HG03108 (cell line): ENCODE data around the gene SYNRG.

Experiments used
- ATAC-seq: cut with Tn5 transposase; IDR thresholded peaks from one replicate; pipeline ENCODE4 v1.9.1; 2021; ENCODE audit warnings: moderate library complexity; ENCODE audit not compliant: unreplicated experiment

Gene SYNRG

DNA sequence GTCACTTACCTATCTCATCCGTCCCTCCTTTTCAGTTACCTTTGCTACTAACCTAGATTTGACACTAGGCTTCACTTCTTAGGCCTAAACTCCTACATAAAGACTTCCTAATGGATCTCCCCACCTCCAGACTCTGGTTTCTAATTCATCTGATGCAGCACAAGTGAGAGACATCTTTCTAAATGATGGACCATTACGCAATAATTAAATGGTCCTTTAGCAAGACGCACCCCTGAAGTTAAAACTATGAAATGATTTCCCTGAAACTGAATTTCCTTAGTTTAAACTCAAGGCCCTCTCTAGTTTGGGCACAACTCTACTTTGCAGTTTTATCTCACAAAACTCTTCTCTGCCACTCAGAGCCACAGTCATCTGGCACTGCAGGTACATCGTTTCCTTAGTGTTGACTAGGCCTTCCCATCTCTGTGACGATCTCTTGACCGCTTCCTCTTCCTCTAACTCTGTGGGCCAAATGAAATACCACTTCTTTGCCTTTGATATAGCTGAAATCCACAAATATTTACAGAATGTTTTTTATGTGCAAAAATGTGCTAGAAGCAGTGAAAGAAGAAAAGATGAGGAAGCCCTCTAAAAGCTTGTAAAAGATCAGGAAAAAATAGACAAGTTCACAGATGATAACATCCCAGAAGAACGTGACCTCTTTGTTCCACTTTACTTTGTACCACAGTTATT, 3.3 kb downstream of the SYNRG start:
- no peak for ATAC-seq

DNA sequence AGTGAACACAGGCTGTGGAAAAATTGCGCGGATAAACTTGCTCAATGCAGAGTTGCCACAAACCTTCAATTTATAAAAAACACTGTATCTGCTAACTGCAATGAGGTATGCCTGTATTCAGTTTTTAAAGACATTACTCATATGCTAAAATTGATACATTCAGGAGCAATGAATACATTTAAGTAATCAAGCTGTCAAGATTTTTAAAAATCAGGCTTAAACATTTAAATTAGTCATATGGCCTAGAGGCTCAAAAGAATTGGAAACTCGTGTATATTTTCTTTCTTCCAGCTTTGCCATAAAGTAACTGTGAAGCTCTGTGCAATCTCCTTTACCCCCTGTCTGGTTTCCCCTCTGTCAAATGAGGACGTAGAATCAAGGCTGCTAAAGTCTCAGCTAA, 4.1 kb downstream of the SYNRG start:
- ATAC-seq = no peak

DNA sequence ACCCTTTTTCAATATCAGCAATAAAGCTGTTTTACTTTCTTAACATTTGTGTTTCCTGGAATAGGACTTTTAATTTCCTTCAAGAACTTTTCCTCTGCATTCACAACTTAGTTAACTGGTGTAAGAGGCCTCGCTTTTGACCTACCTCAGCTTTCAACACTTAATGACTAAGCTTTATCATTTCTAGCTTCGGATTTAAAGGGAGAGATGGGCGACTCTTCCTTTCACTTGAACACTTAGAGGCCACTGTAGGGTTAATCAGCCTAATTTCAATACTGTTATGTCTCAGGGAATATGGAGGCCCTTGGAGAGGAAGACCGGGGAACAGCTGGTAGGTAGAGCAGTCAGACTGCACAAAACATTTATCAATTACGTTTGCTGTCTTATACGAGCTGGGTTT, 4.7 kb downstream of the SYNRG start:
- ATAC-seq = no peak

DNA sequence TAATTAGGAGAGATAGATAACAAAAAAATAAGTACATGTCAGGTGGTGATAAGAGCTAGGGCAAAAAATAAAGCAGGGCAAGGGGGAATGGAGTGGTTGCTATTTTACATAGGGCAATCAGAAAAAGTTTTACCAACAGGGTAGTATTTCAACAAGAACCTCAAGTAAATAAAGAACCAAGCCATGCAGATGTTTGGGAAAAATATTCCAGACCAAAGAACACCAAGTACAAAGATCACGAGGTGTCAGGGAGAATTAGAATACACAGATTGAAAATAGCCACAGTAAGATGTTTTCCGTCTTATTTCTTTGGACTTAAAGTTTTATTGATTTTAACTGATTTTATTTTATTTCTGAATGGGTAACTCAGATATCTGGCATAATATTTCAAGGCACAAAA, 11.1 kb downstream of the SYNRG start:
- no peak for ATAC-seq

DNA sequence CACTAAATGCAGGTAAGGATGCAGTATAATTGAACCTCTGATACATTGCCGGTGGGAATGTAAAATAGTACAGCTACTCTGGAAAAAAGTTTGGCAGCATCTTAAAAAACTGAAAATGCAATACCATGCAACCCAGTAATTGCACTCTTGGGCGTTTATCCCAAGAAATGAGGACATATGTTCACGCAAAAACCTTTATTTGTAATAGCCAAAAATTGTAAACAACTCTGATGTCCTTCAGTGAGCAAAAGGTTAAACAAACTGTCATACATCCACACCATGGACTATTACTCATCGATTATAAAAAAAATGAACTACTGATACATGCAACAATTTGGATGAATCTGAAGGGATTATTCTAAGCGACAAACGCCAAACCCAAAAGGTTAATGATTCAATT, 16.9 kb downstream of the SYNRG start:
- no peak for ATAC-seq

DNA sequence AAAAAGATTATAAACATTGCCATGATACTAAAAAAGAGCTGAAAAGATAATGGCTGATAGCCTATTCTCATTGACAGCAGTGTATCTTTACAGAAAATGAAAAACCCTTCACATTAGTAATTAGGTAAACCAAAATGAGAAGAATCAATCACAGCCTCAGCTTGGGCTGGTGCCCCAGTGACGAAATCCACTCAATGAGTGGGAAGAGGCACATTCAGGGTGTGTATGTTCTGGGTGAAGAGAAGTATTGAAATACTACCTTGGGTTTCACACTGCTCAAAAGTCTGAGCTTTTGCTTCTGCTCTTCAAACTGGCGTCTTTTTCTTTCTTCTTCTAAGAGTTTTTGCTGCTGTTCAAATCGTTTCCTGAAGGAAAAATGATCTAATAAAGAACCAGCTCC, 24.2 kb downstream of the SYNRG start:
- no peak for ATAC-seq

DNA sequence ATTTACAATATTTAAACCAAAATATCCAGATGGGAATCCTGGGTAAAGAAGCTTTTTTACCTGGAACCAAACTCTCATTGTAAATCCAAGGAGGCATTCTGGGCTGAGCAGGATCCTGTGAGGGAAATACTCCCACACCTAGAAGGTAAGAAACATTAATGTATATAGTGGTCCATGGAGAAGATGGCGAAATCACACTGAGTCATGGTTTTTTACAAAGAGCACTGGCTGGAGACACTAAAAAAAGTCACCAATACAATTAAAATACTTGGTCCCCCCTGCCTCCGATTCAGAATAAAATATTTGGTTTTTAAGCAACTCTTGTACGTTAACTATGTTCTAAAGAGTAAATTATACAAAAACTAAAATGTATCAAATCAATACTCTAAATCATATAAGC, 32.9 kb downstream of the SYNRG start:
- ATAC-seq = no peak

DNA sequence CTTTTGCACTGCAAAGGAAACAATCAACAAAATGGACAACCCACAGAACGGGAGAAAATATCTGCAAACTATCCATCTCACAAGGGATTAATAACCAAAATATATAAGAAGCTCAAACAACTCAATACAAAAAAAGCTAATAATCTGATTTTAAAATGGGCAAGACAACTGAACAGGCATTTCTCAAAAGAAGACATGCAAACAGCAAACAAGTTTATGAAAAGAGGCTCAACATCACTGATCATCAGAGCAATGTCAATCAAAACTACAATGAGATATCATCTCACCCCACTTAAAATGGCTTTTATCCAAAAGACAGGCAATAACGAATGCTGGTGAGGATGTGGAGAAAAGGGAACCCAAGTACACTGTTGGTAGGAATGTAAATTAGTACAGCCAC, 34.8 kb downstream of the SYNRG start:
- no peak for ATAC-seq

DNA sequence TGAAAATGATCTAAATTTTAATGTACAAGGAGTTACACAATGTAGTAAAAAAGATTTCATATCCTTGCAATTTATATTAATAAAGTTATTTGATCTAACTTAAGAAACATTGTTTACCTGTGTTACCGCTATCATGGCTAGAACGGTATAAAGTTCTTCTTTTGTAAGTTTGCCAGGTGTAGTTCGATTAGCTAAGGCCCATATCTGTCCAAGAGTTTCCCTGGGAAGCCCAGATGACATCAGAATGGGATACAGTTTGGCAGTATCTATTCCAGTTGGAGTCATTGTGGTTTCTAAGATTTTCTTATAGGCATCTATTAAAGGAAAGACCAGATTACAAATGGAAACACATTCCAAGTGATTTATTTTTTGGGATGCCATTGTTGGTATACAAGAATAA, 37.5 kb downstream of the SYNRG start:
- ATAC-seq = no peak

DNA sequence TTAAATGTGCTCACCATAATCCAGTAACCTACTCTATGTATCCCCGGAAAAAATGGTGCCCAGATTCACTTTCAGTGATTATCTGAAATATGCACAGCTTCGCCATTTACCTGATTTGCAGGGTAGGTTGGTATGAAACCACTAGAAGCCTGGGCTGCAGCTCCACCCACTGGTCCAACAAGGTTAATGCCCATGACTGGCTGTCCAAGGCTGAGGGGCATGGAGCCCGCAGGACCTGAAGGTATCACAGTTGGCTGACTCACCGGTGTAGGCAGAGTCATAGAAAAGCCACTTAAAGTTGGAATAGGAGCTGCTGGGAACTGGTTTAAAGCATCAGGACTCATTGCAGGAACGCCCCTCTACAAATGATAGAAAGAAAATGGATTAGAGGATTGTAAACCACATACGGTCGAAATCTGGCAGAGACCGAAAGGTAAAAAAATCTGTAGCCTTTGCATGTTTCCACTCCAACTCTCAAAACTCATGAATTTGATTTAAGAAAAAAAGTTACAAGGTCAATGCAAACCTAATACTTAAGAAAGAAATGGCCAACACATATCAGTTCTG, 38.6 kb downstream of the SYNRG start:
- ATAC-seq = no peak

DNA sequence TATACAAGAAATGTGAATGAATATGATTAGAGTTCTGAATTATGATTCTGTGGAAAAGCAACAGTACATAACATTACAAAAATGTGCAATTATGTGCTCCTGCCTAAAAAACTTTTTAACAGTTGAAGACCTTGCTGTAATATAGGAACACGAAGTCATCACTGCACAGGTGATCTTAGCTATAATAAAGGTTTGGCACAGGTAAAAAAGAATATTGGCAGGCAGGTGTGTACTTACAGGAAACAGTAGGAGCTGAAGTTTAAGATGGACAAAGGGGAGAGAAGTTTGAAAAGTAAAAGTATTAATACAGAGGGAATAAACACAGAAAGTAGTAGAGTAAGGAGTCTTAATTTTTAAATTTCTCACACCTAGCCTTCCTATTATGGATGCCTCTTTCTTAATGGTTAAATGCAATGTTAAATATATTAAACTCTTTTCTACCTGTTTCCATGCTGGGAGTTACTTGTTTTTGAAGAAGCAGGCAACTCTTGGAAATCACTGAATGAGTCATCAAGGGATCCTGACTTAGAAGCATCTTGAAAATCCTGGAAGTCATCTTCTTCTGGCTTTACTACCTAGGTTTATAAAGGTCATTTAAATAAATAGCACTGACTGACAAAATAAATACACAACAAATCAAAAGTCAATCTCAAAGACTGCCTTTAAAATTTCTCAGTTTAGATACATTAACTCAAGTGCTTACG, 40.7 kb downstream of the SYNRG start:
- ATAC-seq = no peak

DNA sequence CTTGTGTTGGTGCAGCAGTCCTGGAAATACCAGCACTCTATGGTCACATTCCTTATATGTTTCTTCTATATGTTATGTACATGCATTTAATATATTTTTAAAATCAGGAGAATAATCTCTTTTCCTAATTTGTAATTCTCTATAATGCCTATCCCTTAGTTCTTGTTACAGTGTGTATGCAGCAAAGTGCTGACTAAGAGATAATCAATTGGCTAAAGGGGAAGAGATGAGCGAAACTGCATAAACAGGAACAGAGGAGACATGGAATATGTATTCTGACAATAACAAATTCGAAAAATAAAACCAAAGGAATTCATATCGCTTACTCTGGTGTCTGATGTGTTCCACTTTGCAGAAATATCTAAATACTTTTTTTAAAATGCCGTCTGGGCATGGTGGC, 41.7 kb downstream of the SYNRG start:
- ATAC-seq = no peak

DNA sequence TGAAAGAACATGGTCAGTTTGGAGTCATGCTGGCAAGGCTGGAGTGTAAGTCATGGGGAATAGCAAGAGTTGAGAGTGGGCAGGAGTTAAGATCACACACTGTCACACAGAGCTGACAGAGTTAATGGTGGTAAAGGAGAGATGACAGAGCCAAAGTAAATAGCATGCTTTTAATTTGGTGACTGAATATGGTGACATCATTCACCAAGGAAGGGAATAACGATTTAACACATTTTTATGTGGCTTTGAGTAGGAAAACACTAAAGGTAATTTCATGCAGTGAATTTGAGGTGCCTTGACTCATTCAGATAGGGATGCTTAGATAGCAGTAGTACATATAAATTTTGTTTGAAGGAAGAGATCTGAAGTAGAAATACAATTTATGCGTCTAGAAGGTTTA, 42.1 kb downstream of the SYNRG start:
- ATAC-seq = no peak

DNA sequence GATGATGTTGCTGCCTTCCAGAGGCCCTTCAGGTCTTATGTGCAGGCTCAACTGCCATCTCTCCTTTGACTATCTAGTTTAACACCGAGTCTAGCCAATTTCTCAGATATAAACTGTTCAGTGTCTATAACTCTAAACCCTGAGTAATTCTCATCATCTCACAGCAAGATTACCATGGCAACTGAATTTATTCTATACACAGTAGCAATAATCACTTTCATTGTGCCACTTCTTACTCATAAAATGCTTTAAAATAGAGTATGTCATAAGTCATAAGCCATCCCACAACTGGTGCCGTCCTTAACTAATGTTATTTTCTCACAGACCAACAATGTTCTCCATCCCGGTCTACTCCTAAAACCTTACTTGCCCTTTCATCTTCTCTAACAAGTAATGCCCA, 45.0 kb downstream of the SYNRG start:
- ATAC-seq = no peak

DNA sequence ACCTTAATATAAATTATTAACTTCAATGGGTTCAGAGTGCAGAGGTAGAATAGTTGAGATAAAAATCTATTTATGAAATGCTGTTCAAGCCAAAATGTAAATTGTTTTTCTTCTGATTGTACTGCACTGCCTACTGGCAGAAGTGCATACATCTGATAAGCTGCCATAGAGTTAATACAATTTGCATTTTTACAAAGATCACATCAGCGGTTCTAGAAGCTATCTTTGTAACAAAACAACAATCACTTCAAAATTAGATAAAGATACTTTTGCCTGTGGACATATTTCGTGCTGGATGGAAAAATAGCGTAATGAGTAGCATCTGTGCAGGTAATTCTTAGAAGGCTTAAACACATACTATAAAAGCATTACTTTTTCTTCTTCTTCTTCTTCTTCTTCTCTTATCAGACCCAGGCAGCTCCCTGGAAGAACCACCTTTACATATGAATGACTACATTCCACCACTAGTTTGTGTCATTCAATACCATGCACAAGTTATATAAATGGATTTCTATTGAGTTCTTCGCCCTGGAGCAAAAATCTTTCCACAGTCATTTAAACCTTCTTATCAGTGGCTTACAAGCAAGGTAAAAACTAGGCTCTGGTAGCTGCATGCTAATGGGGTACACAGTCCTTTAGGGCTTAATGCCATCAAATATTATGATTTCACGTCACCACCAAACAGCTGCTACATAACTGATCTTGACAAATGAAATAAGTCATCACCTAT, 47.0 kb downstream of the SYNRG start:
- no peak for ATAC-seq

DNA sequence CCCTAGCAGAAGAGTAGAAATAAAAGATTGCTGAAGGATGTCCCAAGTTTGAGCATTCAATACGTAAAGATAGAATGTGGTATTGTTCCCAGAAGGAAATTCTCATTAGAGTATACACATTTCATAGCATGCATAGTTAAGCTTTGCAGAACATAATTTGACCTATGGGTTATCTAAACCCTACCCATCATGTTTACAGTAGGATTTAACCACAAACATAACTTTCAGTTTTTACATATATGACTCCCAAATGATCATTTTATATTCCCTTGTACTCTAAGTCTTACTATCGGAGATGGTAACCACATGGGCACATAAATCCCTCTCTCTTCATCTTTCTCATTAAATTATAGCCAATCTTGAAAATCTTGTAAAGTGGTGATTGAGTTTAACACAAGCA, 50.9 kb downstream of the SYNRG start:
- no peak for ATAC-seq

DNA sequence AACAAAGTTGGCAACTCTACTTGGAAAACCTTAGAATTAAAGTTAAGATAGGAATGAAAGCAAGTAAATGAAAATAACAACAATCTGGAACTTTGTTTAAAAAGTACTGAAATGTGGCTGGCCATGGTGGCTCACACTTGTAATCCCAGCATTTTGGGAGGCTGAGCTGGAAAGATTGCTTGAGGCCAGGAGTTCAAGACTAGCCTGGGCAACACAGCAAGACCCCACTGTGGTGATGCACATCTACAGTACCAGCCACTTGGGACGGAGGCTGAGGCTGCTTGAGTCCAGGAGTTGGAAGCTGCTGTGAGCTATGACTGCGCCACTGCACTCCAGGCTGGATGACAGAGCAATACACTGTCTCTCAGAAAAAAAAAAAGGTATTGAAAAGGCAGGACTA, 51.7 kb downstream of the SYNRG start:
- ATAC-seq = no peak

DNA sequence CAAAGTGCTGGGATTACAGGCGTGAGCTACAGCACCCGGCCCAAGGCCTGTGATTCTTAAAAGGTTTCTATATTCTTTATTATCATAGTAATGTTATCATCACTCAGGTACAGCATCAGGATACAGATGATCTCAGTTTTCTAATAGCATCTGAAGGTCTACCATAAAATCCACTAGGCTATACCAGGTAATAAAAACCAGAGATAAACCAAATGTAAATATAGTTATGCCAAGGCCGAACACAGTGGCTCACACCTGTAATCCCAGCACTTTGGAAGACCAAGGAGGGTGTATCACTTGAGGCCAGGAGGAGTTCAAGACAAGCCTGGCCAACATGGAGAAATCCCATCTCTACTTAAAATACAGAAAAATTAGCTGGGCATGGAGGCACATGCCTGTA, 53.8 kb downstream of the SYNRG start:
- no peak for ATAC-seq

DNA sequence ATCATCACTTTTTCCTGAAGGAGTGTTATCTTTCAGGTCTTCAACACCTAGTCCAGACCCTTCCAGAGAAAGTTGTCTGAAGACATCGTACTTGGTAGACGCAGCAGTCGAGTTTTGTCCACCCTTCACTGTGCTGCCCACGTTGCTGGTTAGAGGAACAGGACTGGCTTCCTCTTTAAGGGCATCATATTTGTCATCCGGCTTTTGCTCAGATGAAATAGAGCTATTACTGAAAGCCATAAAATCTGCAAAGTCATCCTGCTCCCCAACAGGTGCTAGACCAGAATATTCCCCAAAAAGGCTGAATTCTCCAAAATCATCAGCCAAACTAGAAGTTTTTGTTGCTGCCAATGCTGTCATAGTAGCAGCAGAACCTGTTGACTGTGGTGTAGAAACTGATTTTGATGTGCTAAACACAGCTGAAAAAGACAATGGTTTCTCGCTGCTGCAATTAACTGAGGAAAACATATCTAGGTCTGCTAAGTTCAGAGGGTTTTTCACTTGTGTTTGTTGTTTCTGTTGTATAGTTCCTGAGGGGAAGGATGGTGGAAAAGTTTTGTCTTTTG, 55.7 kb downstream of the SYNRG start:
- ATAC-seq = no peak

DNA sequence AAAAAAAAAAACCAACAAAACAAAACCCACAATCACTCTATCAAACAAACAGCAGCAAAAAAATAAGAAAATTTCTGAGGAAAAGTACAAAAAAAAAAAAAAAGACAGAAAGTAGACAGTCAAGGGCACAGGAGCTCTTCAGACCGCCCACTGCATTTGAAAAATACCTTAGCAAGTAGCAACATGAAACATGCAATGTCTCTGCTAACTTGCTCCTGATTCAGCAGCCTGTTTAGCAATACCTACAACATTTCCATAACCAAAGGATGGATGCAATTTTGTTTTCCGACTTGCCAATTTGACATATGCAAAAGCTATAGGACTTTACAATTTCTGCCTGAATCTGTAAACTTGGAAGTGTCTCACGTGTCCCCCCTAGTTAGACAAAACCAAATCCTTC, 57.4 kb downstream of the SYNRG start:
- ATAC-seq = no peak

DNA sequence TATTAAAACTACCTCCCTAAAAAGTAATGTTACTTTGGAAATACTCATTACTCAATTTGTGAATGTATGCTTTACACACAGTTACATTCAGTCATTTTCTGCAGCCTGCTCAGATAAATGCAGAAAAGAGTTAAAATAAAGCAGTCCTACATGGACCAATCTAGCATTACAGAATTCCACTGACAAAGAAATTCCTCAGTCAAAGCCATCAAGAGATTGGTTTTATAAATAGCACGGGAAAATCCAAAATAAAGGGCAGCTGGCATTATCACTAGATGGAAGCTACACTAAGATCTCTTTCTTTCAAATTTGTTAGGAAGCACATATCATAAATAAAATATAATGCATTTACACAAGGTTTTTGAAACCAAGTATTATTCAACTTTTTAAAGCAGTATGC, 61.2 kb downstream of the SYNRG start:
- ATAC-seq = no peak

DNA sequence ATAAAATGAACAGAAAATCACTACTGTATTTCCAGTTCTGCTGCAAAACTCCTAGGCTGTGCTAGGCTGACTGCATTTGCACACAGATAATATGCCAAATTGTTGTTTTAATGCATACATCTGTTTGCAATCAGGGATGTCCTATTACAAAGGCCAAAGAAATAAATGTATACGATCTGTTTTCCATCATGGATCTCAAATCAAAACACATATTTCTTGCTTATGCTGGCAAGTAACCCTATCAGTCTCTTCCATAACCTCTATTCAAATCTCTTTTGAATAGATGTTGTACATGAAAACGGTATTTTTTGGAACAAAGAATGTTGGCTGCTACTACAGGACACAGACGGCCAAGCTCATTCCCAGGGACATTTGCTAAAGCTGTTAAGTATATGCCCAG, 62.9 kb downstream of the SYNRG start:
- no peak for ATAC-seq
